GM21619 (cell line): ENCODE results near the gene FURIN.
"Not testable (repeated sequence)": the region's sequence is repeated elsewhere in the genome, so short reads cannot be mapped to it uniquely, and the experiment has no call there.

Experiments used
- ATAC-seq: cut with Tn5 transposase; IDR thresholded peaks from one replicate; pipeline ENCODE4 v1.9.1; 2021; ENCODE audit not compliant: unreplicated experiment

FURIN gene

DNA sequence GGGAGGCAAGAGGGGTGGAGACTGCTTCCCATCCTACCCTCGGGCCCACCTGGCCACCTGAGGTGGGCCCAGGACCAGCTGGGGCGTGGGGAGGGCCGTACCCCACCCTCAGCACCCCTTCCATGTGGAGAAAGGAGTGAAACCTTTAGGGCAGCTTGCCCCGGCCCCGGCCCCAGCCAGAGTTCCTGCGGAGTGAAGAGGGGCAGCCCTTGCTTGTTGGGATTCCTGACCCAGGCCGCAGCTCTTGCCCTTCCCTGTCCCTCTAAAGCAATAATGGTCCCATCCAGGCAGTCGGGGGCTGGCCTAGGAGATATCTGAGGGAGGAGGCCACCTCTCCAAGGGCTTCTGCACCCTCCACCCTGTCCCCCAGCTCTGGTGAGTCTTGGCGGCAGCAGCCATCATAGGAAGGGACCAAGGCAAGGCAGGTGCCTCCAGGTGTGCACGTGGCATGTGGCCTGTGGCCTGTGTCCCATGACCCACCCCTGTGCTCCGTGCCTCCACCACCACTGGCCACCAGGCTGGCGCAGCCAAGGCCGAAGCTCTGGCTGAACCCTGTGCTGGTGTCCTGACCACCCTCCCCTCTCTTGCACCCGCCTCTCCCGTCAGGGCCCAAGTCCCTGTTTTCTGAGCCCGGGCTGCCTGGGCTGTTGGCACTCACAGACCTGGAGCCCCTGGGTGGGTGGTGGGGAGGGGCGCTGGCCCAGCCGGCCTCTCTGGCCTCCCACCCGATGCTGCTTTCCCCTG lies 13.8 kb downstream of the FURIN start:
- ATAC-seq, result no peak

DNA sequence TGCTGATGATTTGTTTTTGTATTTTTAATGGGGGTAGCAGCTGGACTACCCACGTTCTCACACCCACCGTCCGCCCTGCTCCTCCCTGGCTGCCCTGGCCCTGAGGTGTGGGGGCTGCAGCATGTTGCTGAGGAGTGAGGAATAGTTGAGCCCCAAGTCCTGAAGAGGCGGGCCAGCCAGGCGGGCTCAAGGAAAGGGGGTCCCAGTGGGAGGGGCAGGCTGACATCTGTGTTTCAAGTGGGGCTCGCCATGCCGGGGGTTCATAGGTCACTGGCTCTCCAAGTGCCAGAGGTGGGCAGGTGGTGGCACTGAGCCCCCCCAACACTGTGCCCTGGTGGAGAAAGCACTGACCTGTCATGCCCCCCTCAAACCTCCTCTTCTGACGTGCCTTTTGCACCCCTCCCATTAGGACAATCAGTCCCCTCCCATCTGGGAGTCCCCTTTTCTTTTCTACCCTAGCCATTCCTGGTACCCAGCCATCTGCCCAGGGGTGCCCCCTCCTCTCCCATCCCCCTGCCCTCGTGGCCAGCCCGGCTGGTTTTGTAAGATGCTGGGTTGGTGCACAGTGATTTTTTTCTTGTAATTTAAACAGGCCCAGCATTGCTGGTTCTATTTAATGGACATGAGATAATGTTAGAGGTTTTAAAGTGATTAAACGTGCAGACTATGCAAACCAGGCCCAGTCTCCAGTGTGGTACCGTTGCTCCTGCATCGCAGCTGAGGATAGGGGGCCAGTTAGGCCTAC lies 14.6 kb downstream of the FURIN start:
- ATAC-seq, result no peak

DNA sequence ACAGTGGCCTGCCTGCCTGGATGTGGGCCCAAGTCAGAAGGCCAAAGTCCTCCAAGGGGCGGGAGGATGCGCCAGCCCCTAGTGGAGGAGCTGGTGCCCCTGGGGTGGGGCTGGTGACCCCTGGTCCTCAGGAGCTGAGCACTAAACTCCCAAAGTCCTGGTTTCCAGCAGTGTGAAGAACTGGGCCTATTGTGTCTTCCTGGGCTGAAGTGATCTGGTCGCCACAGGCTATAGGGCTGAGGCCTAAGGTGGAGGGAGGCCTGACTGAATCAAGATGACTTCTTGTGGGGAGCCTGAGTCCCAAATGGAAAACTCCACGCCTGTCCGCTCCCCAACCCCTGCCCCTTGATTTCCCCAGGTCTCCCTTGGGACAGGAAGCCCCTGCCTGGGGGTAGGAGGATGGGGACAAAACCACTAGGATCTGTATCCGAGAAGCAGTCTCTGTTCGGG lies 15.2 kb downstream of the FURIN start:
- ATAC-seq, result no peak

DNA sequence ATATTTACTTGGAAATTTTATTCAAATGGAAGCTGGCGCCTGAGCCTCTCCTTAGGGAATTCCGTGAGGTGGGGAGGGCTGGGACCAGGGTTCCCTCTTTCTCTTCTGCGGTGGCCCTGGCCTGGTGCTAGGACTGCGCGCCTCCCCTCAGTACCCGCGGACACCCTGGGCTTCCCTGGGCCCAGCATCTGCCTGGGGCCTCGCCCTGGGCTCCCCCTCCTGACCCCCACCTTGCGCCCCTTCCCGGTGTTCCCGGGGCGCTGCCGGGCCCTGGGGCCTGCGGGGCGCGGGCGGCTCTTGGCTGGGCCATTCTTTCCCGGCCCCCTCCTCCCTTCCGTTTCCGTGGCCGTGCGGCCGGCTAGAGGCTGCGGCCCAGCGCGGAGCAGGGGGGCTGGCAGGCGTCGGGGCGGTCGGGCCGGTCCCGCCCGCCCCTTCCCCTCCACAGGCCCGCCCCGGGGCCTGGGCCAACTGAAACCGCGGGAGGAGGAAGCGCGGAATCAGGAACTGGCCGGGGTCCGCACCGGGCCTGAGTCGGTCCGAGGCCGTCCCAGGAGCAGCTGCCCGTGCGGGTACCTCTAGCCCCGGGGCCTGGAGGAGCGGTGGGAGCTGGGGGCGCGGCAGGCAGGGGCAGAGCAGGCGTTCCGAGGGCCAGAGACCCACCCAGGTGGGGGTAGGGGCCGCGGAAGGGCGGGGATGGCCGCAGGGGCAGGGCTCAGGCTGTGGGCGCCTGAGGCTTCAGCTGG lies 15.8 kb downstream of the FURIN start, which contains the start of gene FES:
Gene FES, plus strand, starts transcription at position 529 of the 743 bp plus-strand sequence. CDS start 542 bp downstream, outside the sequence.
- ATAC-seq, result no peak

DNA sequence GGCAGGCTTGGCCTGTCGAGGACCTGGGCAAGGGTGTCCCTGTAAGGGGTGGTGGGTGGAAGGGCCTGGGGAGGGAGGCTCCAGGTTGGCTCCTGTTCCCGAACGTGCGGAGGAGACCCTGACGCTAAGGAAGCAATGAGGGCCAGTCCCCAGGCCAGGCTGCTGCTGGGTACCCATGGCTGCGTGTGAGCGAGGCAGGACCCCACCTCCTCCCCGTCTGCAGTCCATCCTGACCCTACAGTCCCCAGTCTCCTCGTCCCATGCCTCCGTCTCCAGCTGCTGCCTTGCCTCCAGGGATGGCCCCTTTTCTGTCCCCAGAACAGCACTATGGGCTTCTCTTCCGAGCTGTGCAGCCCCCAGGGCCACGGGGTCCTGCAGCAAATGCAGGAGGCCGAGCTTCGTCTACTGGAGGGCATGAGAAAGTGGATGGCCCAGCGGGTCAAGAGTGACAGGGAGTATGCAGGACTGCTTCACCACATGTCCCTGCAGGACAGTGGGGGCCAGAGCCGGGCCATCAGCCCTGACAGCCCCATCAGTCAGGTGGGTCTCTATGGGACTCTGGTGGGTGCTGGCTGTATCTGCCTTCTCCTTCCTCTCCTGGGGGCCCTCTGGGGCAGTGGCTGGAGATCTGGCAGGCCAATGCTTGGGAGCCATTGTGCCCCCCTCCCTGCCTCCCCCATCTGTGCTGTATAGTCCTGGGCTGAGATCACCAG lies 16.5 kb downstream of the FURIN start:
- no peak for ATAC-seq

DNA sequence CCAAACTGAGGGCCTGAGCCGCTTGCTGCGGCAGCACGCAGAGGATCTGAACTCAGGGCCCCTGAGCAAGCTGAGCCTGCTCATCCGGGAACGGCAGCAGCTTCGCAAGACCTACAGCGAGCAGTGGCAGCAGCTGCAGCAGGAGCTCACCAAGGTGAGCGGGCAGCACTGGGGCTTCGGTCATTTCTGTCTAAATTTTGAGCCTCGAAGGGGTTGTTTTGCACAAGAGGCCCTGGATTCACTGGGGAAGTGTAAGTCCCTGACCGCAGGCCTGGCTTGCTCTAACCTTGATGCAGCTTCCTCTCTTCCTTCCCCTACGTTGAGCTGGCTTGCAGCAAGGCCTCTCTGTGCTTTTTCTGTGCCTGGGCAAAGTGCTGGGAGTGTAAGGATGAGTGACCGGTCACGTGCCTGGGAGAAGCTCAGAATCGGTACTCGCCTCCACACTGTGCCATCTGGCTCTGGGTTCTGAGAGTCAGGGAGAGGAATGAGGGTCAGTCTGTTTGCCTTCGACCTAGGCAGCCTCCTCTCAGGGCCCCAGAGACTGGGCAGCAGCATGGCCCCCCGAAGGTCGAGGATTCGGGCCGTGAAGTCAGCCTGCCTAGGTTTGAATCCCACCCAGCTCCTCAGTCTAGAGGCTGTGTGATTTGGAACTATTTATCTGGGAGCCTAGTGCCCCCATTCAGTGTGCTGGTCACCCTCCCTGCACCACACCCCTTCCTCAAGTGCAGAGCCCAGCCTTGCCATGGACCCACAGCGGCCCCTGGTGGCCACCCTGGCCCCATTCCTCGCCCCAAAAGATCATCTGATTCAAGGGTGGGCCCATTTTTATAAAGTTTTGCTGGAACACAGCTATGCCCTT lies 17.3 kb downstream of the FURIN start:
- no peak for ATAC-seq

DNA sequence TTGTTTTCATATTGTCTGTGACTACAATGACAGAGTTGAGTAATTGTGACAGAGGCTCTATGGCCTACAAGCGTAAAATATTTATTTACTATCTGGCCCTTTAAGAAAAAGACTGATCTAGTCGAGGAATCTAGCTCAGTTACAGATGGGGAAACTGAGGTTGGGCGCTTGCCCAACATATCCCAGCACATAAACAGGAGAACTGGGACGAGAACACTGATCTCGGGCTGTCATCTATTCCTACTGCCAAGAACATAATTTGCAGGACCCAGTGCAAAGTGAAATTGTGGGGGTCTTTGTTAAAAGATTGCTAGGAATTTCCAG lies 17.9 kb downstream of the FURIN start:
- no peak for ATAC-seq

DNA sequence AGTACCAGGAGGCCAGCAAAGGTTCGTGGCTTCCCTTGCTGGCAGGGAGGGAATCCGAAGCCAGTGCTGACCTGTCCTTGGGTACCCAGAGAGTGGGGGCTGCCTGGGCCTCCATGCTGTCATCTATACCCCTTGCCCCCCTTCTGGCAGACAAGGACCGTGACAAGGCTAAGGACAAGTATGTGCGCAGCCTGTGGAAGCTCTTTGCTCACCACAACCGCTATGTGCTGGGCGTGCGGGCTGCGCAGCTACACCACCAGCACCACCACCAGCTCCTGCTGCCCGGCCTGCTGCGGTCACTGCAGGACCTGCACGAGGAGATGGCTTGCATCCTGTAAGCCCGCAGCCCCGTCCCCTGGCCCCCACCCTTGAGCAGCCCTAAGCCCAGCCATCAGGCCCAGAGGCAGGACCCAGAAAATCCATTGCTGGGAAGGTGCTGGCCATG lies 18.7 kb downstream of the FURIN start:
- no peak for ATAC-seq

DNA sequence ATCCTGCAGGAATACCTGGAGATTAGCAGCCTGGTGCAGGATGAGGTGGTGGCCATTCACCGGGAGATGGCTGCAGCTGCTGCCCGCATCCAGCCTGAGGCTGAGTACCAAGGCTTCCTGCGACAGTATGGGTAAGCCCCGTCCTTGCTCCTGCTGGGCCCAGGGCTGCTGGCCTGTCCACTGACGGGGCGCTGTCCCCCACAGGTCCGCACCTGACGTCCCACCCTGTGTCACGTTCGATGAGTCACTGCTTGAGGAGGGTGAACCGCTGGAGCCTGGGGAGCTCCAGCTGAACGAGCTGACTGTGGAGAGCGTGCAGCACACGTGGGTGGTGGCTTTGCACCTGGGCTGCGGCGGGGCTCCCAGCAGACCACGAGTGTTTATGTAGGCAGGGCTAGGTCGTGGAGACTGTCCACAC lies 20.9 kb downstream of the FURIN start:
- no peak for ATAC-seq

DNA sequence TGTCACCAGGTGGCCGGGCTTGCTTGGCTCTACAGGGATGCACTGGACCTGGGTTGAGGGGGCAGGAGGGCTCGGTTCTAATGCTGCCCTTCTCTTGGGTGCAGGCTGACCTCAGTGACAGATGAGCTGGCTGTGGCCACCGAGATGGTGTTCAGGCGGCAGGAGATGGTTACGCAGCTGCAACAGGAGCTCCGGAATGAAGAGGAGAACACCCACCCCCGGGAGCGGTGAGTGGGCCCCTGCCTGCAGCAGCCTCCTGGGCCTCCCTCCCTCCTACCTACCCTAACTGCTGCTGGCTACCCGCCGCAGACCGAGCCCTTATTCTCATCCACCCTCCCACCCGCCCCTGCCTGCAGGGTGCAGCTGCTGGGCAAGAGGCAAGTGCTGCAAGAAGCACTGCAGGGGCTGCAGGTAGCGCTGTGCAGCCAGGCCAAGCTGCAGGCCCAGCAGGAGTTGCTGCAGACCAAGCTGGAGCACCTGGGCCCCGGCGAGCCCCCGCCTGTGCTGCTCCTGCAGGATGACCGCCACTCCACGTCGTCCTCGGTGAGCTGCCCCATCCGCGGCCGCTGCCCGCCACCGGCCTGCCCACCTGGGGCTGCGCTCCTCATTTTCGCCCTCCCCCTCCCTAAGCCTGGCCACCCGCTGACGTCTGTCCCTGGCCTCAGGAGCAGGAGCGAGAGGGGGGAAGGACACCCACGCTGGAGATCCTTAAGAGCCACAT lies 21.5 kb downstream of the FURIN start:
- no peak for ATAC-seq

DNA sequence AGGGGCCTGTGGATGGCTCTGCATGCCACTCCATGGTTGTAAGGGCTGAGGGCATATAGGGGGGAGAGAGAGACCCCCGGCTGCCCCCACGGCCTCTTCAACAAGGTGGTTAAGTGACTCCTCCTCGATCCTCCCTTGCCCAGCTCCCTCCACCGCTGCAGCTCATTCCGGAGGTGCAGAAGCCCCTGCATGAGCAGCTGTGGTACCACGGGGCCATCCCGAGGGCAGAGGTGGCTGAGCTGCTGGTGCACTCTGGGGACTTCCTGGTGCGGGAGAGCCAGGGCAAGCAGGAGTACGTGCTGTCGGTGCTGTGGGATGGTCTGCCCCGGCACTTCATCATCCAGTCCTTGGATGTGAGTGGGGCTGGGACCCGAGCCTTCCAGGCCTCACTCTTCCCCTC lies 22.5 kb downstream of the FURIN start:
- no peak for ATAC-seq

DNA sequence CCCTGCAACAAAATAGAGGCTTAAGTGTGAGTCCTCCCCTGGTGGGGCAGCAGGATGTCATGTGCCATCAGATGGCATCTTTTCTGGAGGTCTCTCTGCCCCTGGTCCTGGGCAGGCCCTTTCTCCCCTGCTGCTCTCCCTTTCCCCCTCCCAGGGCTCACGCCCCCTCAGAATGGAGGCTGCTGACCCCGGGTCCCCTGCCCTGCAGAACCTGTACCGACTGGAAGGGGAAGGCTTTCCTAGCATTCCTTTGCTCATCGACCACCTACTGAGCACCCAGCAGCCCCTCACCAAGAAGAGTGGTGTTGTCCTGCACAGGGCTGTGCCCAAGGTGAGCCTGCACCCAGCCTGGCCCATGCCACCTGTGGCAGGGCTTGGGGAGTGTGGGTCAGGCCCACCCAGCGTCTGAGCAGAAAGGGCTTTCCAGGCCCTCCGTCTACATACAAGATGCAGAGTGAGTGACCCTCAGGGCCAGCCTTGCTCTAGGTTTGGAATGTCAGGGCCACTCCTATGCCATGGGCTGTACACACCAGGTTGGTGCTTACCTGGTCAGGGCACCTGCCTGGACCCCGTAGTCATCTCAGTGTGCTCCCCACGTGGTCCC lies 23.1 kb downstream of the FURIN start:
- ATAC-seq, result no peak

DNA sequence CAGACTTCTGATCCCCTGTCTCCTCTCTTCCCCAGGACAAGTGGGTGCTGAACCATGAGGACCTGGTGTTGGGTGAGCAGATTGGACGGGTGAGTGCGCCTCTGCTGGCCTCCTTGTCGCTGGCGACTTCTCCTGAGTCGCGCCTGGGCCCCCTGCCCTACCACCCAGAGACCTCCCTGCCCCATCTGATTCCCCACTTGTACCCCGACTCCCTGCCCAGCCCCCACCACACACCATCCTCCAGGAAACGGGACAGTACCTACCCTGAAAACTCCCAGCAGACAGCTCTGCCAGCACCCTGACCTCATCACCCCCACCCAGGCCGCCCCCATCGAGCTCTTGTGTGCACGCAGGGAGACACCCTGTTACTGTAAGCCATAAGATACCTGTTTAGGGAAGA lies 23.6 kb downstream of the FURIN start:
- ATAC-seq, result no peak

DNA sequence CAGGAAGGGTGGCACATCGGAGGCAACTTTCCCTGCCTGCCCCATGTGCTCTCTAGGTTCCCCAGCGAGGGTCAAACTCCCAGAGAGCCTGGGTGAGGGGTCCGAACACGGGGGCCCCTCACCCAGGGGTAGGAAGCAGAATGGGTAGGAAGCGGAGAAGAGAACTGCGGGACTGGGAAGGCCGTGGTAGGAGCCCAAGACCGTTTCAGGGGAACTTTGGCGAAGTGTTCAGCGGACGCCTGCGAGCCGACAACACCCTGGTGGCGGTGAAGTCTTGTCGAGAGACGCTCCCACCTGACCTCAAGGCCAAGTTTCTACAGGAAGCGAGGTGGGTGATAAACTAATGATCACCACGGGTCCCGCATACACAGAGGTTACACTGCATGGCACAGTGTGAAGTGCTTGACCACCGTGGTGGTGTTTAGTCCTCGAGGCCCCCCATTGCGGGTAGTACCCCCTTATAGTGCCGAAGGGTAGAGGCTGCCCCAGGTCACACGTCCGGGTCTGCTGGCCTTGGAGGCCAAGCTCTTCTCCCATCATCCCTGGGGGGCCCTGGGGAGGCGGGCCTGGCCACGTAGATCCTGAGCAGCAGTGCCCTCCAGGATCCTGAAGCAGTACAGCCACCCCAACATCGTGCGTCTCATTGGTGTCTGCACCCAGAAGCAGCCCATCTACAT lies 24.2 kb downstream of the FURIN start:
- no peak for ATAC-seq

DNA sequence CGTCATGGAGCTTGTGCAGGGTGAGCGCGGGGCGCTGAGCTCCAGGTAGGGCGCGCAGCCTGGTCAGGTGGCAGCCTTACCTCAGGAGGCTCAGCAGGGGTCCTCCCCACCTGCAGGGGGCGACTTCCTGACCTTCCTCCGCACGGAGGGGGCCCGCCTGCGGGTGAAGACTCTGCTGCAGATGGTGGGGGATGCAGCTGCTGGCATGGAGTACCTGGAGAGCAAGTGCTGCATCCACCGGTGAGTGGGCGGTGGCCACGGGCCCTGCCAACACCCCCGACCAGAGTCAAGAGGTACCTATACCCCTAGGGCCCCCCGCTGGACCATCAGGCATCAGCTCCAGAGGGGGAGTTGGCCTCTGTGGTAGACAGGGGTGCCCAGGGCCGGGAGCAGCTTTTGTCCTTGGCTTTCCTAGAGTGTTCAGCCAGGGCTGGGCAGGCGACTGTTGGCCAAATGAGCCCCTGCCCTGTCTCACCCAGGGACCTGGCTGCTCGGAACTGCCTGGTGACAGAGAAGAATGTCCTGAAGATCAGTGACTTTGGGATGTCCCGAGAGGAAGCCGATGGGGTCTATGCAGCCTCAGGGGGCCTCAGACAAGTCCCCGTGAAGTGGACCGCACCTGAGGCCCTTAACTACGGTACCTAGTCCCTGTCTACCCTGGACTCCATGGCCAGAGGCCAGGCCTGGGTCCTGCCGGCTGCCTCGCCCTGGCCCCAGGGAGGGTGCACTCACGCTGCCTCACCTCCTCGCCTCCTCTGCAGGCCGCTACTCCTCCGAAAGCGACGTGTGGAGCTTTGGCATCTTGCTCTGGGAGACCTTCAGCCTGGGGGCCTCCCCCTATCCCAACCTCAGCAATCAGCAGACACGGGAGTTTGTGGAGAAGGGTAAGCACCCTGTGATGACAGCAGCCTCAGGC lies 25.0 kb downstream of the FURIN start:
- no peak for ATAC-seq

DNA sequence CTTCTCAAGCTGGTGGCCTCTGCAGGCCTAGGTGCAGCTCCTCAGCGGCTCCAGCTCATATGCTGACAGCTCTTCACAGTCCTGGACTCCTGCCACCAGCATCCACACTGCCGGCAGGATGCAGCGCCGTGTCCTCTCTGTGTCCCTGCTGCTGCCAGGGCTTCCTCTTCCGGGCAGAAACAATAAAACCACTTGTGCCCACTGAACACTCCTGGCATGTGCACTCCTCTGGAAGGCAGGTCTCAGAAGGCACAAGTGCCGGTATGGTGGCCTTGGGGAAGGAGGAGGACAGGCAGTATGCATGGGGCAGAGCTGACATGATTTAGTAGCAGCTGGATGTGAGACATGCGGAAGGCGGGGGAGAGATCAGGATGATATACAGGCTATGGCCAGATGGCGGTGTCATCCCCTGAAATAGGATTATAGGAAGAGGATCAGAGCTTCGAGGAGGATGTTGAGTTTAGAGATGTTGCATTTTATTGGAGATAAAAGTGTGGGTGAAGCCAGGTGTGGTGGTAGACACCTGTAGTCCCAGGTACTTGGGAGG lies 27.3 kb downstream of the FURIN start:
- ATAC-seq, result no peak

DNA sequence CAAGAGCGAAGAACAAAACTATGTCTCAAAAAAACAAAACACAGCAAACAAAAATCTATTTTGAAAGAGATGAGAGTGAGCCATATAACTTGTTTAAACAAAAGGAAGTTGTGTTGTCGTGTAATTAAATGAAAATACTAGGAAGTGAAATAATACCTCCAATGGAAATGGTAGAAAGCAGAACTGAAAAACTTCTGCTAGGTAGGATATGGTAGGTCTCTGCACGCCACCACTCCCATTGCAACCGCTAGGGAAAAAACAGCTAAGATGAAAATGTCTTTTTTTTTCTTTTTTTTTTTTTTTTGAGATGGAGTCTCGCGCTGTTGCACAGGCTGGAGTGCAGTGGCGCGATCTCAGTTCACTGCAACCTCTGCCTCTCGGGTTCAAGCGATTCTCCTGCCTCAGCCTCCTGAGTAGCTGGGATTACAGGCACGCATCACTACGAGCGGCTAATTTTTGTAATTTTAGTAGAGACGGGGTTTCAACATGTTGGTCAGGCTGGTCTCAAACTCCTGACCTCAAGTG lies 28.8 kb downstream of the FURIN start:
- not testable (repeated sequence) for ATAC-seq
